HG03060 (cell line): ENCODE measurements around the gene CD244.

Experiments used
- ATAC-seq: cut with Tn5 transposase; IDR thresholded peaks from one replicate; pipeline ENCODE4 v1.9.1; 2021; ENCODE audit warnings: low read depth, moderate number of reproducible peaks; ENCODE audit not compliant: unreplicated experiment

The CD244 gene

GRCh38 chr1:160814856-160815255 is 47.8 kb downstream of the CD244 start:
- no peak for ATAC-seq

GRCh38 chr1:160814316-160814715 is 48.4 kb downstream of the CD244 start:
- ATAC-seq: no peak

GRCh38 chr1:160813215-160813614 is 49.5 kb downstream of the CD244 start:
- no peak for ATAC-seq

- no peak for ATAC-seq
Measured at GRCh38 chr1:160811147-160811546, 51.5 kb downstream of the CD244 start.

- no peak for ATAC-seq
Measured at GRCh38 chr1:160810486-160810885, 52.2 kb downstream of the CD244 start.

- no peak for ATAC-seq
Measured at GRCh38 chr1:160808289-160808688, 54.4 kb downstream of the CD244 start.

- ATAC-seq: no peak
Measured at GRCh38 chr1:160807738-160808137, 54.9 kb downstream of the CD244 start.

- ATAC-seq: no peak
Measured at GRCh38 chr1:160807247-160807646, 55.4 kb downstream of the CD244 start.

GRCh38 chr1:160806784-160807183 is 55.9 kb downstream of the CD244 start:
- ATAC-seq: no peak

GRCh38 chr1:160806109-160806665 is 56.5 kb downstream of the CD244 start:
- ATAC-seq: no peak

- no peak for ATAC-seq
Measured at GRCh38 chr1:160801836-160802580, 60.7 kb downstream of the CD244 start.

GRCh38 chr1:160800645-160801408 is 61.9 kb downstream of the CD244 start:
- ATAC-seq: no peak

- ATAC-seq: no peak
Measured at GRCh38 chr1:160800142-160800541, 62.5 kb downstream of the CD244 start.

- no peak for ATAC-seq
Measured at GRCh38 chr1:160799641-160800040, 63.0 kb downstream of the CD244 start.

- no peak for ATAC-seq
Measured at GRCh38 chr1:160798439-160798838, 64.2 kb downstream of the CD244 start.

- no peak for ATAC-seq
Measured at GRCh38 chr1:160797861-160798273, 64.8 kb downstream of the CD244 start.

- ATAC-seq: no peak
Measured at GRCh38 chr1:160797271-160797709, 65.4 kb downstream of the CD244 start.

GRCh38 chr1:160795951-160796383 is 66.7 kb downstream of the CD244 start, which contains the start of gene LY9:
TSS of gene LY9 (plus strand) at chr1:160796174. CDS start at chr1:160796188, 14 bp downstream.
- ATAC-seq: peak; percentile 84

GRCh38 chr1:160794376-160794775 is 68.3 kb downstream of the CD244 start:
- no peak for ATAC-seq

- peak; percentile 82 for ATAC-seq
Measured at GRCh38 chr1:160789702-160790611, 72.7 kb downstream of the CD244 start.
